ENCODE data around the gene SLC25A26.

Gene SLC25A26

DNA sequence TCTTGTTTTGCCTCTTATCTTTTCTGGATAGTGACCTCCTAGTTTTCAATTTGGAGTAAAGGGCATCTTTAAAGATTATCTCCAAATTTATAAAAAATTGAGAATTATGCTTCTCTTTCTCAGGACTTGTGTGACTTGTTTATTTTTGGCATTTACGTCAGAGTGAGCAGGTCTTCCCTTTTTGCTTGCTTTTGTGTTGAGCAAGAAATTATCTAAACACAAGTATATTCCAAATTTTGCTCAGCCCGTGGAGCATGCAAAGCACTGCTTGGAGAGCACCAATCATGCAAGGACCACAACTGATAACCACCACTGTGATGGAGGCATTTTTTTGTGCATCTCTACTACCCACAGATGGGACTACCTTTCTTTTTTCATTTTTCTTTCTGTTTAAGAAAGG is 7.1 kb downstream of the SLC25A26 start:
- DNase-seq = no peak

DNA sequence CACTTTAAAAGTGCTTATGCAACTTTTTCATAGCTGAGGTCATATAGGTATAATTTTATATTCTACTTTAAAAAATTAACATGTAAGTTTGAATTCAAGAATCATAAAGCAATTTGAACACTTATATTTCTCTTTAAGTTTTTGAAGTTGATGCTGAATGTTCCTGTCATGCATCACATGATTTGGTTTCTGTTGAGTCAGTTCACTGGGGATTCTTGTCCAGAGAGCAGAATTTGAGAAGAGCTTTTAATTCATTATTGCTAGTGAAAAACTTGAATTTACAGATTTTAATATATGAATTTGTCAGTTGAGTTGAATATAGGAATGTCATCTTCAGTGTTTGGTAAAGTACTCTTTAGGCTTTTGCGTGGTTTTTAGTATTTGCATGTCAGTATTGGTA is 7.9 kb downstream of the SLC25A26 start:
- no peak for DNase-seq

DNA sequence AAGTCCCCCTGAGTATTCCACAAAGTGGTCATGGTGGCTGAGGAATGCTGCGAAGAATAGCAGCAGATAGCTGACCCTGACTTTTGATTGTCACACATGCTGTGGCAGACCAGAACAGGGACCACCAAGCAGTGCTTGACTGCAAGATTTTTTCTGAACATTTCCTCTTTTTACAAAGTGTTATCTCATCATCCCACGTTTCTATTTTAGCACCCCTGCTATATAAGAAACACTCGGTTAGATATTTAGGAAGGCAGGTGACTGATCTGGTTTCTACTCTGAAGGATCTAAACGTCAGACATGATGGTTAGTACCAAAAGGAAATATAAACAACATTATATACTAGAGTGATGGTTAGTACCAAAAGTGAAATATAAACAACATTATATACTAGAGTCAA is 9.1 kb downstream of the SLC25A26 start:
- no peak for DNase-seq

GRCh38 chr3:66233033-66233432 is 12.2 kb downstream of the SLC25A26 start:
- DNase-seq = no peak

DNA sequence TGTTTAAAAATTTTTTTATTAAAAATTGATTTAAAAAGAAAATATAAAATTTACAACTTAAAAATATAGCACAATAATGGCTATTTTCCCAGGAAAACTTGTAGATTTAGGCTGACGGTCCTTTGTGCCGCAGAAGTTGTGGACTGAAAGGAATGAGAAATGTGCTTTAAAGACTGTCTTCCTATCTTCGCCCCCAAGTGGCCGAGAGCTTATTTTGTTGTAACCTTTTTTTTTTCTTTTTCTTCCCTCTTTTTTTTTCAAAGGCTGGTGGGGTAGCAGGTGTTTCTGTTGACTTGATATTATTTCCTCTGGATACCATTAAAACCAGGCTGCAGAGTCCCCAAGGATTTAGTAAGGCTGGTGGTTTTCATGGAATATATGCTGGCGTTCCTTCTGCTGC is 15.5 kb downstream of the SLC25A26 start:
- DNase-seq = no peak

DNA sequence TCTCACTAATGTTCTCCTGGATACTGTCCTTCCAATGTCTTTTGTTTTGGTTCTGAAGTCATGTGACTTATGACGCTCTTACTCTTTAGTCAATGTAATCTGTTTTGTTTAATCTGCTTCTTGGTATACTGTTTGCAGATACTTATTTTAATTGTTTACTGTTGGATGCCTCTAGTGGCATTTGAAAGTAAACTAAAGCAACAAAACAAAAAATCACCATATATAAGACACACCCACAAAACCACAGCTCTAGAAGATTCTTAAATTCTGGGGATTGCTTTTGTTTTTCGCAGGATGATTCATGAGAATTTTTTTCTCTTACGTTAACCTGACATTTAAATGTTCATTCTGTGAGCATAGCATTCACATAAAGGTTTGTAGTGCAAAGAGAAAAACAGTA is 16.8 kb downstream of the SLC25A26 start:
- no peak for DNase-seq

- DNase-seq = no peak
Observed at GRCh38 chr3:66239513-66240123, 18.8 kb downstream of the SLC25A26 start.

GRCh38 chr3:66241466-66241865 is 20.7 kb downstream of the SLC25A26 start:
- no peak for DNase-seq

GRCh38 chr3:66242788-66243464 is 22.1 kb downstream of the SLC25A26 start:
- DNase-seq = no peak

- DNase-seq = no peak
Observed at GRCh38 chr3:66248641-66249040, 27.8 kb downstream of the SLC25A26 start.

DNA sequence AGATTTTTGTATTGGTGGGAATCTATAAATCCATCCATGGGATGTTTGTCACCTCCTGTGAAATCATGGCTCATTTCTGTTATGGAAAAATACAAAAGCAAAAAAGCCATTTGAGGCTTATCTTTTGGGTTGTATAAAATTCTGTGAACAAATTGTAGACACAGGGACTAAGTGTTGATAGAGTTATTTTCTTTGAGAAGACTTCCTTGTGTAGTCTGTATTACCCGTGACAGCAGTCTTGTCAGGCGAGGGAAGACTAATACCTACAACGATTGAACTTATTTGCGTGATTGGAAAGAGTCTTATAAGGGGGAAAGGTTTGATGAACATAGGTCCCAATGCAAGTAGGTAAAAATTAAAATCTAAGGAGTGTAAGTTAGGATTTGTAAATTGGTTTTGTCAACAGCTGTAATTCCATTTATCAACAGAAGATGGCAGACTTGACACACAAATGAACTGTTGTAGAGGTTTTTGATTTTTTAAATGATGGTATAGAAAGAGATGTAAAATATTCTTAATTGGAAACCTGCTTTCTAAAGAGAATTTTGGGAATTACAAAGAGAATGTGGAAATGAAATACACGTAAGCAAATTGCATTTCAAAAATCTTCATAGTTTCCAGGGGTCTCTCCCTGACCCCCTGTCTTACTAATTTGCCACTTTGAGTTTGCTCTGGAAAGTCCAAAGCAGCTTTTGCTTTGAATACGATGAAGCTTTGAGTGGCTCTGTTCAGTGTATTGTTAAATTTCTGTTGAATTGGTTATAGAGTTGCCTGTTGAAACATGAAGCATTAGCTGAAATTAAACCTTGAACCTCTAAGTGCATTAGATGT is 33.2 kb downstream of the SLC25A26 start:
- no peak for DNase-seq

GRCh38 chr3:66255865-66256264 is 35.1 kb downstream of the SLC25A26 start:
- no peak for DNase-seq

DNA sequence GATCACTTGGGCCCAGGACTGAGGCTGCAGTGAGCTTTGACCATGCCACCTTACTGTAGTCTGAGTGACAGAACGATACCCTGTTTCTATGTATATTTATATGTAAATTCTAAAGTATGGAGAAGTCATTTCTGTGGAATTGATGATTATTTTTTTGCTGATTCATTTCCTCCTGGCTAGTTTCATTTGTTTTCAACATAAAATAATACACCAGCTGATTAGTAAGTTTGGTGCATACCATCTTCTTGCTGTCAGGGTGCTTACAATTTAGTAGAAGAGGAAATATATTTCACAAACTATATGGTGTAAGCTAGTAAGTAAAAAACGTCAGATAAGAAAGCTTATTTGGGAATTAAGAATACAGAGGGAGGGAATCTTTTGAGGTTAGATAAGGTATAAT is 36.0 kb downstream of the SLC25A26 start:
- no peak for DNase-seq

DNA sequence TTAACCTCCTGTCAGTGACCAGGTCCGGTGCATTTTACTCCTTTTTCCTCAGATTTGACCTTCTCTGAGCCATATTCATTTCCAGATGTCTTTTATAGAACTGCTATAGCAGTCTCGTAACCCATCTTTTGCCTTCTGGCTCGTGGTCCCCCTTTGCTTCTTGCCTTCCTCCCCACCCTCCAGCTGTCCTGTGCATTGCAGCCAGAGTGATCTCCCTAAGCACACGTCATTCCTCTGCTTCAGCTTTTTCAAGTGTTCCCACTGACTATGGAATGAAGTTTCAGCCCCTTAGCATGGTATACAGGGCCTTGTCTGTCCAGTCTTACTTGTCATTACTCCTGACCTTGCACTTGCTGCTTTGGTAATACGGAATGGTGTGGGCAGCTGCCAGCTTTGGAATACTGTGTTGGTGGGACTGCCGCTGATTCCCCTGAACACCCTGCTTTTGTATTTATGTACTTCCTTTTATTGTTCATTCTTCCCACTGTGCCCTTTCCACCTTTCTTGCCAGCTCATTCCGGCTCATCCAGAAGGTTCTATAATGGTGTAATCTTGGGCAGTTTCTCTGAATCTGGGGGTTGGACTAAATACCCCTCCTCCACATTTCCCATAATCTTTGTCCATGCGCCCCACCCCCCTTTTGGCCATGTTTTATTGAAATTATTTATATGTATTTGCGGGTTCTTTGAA is 38.9 kb downstream of the SLC25A26 start:
- no peak for DNase-seq

- no peak for DNase-seq
Observed at GRCh38 chr3:66260431-66260830, 39.6 kb downstream of the SLC25A26 start.

DNA sequence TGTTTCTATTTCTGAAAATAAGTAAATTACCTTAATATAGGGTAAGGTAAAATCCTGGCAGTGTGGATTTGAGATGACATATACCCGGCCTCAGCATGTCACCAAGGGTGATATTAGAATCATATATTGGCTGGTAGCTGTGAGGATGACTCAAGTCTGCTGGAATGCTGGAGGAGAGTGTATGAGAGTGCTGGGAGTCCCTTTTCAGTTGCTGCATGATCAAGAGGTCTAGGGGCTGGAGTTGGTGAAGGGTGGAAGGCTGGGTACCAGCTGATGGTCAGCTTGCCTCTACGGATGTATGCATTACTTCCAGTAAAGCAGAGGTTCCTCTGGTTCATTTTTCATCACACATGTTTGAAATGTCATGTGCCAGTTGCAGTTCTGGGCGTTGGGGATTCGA is 40.6 kb downstream of the SLC25A26 start:
- no peak for DNase-seq

- DNase-seq = no peak
Observed at GRCh38 chr3:66265649-66266048, 44.8 kb downstream of the SLC25A26 start.

DNA sequence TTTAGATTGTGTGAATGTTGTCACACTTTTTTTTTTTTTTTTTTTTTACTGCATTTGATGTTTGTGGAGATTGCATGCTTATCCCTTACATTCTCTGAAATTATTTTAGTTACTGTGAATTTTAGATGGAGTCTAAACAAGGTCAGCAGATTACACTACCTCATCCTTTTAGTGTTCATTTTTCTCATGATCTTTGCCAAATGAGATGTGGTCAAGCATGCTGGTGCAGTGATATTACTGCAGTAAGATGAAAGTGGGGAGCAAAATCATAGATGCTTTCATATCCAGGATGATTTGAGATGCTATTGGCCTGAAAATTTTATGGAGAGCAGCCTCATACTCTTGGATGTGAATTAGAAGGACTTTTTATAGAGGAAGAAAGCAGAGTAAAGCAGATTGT is 45.8 kb downstream of the SLC25A26 start:
- no peak for DNase-seq

DNA sequence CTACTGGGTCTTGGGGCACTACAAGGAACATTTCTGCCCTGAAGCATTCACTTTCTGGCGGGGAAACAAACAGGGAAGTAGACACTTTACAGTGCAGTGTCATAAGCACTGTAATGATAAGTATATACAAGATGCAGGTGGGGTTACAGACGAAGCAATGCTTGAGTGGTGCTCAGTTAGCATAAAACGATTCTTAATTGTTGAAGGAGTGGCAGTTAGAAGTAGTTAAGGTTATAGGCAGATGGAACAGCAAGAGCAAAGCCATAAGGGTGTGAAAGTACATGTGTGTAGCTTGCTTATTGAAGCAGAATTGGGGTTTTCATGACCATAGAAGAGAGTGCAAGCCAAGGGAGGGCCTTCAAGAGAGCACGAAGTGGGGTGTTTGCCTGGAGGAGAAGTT is 46.2 kb downstream of the SLC25A26 start:
- no peak for DNase-seq

GRCh38 chr3:66267906-66268305 is 47.1 kb downstream of the SLC25A26 start:
- DNase-seq = no peak

GRCh38 chr3:66268864-66269263 is 48.1 kb downstream of the SLC25A26 start:
- DNase-seq = no peak

DNA sequence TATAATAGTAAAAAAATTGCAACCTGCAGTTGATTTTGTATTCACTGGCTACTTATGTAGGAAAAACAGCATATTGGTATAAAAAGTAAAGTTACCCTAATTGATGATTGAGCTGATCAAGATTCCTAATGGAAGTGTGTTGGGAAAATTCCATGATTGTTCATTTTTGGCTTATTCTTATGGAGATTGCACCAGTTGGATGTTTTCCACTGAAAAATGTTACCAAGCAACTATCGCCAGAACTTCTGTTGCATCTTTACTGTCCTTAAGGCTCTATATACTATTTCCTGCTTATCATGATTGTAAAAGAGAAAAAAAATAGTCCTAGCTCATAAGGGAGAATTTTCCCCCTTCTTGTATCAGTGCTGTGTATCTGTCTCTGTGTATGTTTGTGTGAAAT is 48.6 kb downstream of the SLC25A26 start:
- DNase-seq = no peak

- DNase-seq = no peak
Observed at GRCh38 chr3:66270288-66270687, 49.5 kb downstream of the SLC25A26 start.

DNA sequence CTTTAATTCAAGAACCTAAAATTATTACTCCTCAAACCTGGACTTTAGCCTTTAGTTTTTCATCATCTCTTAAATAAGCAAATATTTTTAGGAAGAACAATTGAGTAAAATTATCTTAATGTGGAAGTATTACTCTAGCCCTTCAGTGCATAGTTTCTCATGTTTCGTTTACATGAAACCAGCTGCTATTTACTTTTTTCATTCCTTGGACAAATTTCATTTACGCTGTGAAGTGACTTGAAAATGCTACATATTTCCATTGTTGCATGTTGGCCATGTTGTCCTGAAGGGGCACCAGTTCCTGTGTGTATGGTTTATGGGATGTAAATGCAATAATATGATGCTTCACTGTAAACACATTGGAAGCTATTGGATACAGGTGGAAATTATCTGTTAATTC is 49.9 kb downstream of the SLC25A26 start:
- no peak for DNase-seq
